GM12878 (cell line): ENCODE data around the gene IFRD1. TPM values are rescaled to one million over a fixed set of nuclear protein-coding genes. Genes with fewer than 3 reads are reported as not detected.

Experiments used
- ATAC-seq: fragments of 200-7000 bp; cut with Tn5 transposase; 3 replicates; pipeline ENCODE4 v1.9.1; 2020; ENCODE audit warnings: mild to moderate bottlenecking, moderate library complexity
- BruUV-seq: library from RNA; stranded (reverse); fragments of 400-500 nt; replicated peaks from 2 replicates; lab custom pipeline; 2021; lab: Mats Ljungman, UMichigan
- CTCF ChIA-PET: fragments of 300-600 bp; sonication (Branson Sonifier 250); formaldehyde crosslinking; extraction: SDS; loops from one replicate; lab custom pipeline; 2021; ENCODE audit warnings: inconsistent platforms; lab: Yijun Ruan, JAX
- POLR2A ChIA-PET: fragments of 350-600 bp; formaldehyde crosslinking; extraction: SDS; loops from one replicate; lab custom pipeline; 2021; ENCODE audit warnings: inconsistent platforms; lab: Charles Lee
- RAD21 ChIA-PET: fragments of 300-600 bp; sonication (Branson Sonifier 250); formaldehyde crosslinking; loops from one replicate; lab custom pipeline; 2023; ENCODE audit warnings: antibody characterized with exemption; ENCODE audit not compliant: unreplicated experiment; lab: Charles Lee
- SMC1A ChIA-PET: fragments of 300-600 bp; sonication (Branson Sonifier 250); formaldehyde crosslinking; loops from one replicate; lab custom pipeline; 2023; ENCODE audit not compliant: unreplicated experiment, uncharacterized antibody; lab: Charles Lee
- DNase-seq: peaks from one replicate; pipeline ENCODE4 v3.0.0-alpha.2; 2011; ENCODE audit warnings: low read depth, low spot score
- FAIRE-seq: peaks from 3 replicates; lab custom pipeline; 2011; peaks lifted over from hg19 to GRCh38; lab: Jason Lieb, UNC
- H2AFZ ChIP-seq: 2 replicates; pipeline ENCODE4 v1.6.0; 2011; ENCODE audit warnings: low read depth, low read length, control low read depth; ENCODE audit not compliant: control insufficient read depth
- H3K27ac ChIP-seq: 2 replicates; pipeline ENCODE4 v1.5.1; 2011; ENCODE audit warnings: control low read depth; ENCODE audit not compliant: control insufficient read depth, insufficient read depth
- H3K27me3 ChIP-seq, 2 experiments: replicated peaks in 1 of 2; 2 replicates each; pipeline versions ENCODE4 v1.6.0 to v1.6.1; 2011; ENCODE audit warnings: low read length in 1 of 2; ENCODE audit not compliant: control insufficient read depth in 2 of 2, insufficient read depth in 2 of 2
- H3K36me3 ChIP-seq, 2 experiments: 2 replicates each; pipeline ENCODE4 v1.5.1; 2011; ENCODE audit warnings: low read length in 1 of 2; ENCODE audit not compliant: control insufficient read depth in 2 of 2, insufficient read depth in 2 of 2
- H3K4me1 ChIP-seq: 2 replicates; pipeline ENCODE4 v1.6.1; 2011; ENCODE audit warnings: mild to moderate bottlenecking, low read length, moderate library complexity, mixed read lengths; ENCODE audit not compliant: control insufficient read depth, insufficient read depth
- H3K4me2 ChIP-seq: 2 replicates; pipeline ENCODE4 v1.6.0; 2011; ENCODE audit warnings: control low read depth; ENCODE audit not compliant: control insufficient read depth, insufficient read depth
- H3K4me3 ChIP-seq: fragments of 200-600 bp; sonication (generic); 2 replicates; pipeline ENCODE4 v1.5.1; 2016
- H3K79me2 ChIP-seq: 2 replicates; pipeline ENCODE4 v1.6.0; 2011; ENCODE audit warnings: low read length; ENCODE audit not compliant: control insufficient read depth, insufficient read depth
- H3K9ac ChIP-seq: 2 replicates; pipeline ENCODE4 v1.8.0; 2011; ENCODE audit warnings: low read length, control low read depth, mixed read lengths; ENCODE audit not compliant: control insufficient read depth, insufficient read depth
- H3K9me3 ChIP-seq: replicated peaks from 3 replicates; pipeline ENCODE4 v1.5.1; 2011; ENCODE audit warnings: mild to moderate bottlenecking, low read length; ENCODE audit not compliant: control insufficient read depth, insufficient read depth
- H4K20me1 ChIP-seq: 2 replicates; pipeline ENCODE4 v1.6.0; 2011; ENCODE audit not compliant: control insufficient read depth, insufficient read depth
- EED ChIP-seq: sonication (generic); IDR thresholded peaks from 2 replicates; pipeline ENCODE4 v1.6.1; 2016; ENCODE audit warnings: antibody characterized with exemption, low read depth
- JUNB ChIP-seq: IDR thresholded peaks from 2 replicates; pipeline ENCODE4 v1.6.1; 2016; ENCODE audit warnings: antibody characterized with exemption, mild to moderate bottlenecking
- RCOR1 ChIP-seq: conservative IDR thresholded peaks from 2 replicates; pipeline ENCODE4 v1.6.1; 2012; ENCODE audit warnings: low read depth, low read length, improper control_type of control experiment
- ZNF384 ChIP-seq: IDR thresholded peaks from 2 replicates; pipeline ENCODE4 v1.6.1; 2012; ENCODE audit warnings: low read depth, mild to moderate bottlenecking, low read length, improper control_type of control experiment, borderline replicate concordance
- ZNF687 ChIP-seq: fragments of 450-650 bp; IDR thresholded peaks from 2 replicates; pipeline ENCODE4 v1.6.1; 2017; ENCODE audit warnings: mild to moderate bottlenecking, moderate library complexity
- WGBS: methylation state at CpG from one replicate; pipeline ENCODE4 v1.1.6; 2016; ENCODE audit warnings: low lambda C conversion rate; ENCODE audit not compliant: insufficient replicate concordance, insufficient coverage; ENCODE audit errors: missing lambda C conversion rate; 5-methylcytosine and 5-hydroxymethylcytosine counted together
- in situ Hi-C: fragments of 300-500 bp; cut with MboI; formaldehyde crosslinking; loops from 9 replicates; pipeline ENCODE4 v1.14.3; 2018; ENCODE audit warnings: mixed read lengths
- intact Hi-C: fragments of 100-400 bp; cut with micrococcal nuclease; formaldehyde crosslinking; loops from one replicate; pipeline ENCODE4 v1.14.2; 2022; ENCODE audit not compliant: unreplicated experiment
- polyA plus RNA-seq, 11 experiments: library from polyadenylated mRNA; depleted of rRNA in 4 of 11; unstranded in 6 of 11; stranded (reverse) in 5 of 11; fragments of >200 nt; fragmentation: Nextera tagmentation in 4 of 11; fragmentation: Illumina TruSeq in 1 of 11; extraction: Ambion mirVana in 4 of 11; extraction: Trizol in 1 of 11; gene quantifications; 1 replicate in 1 of 11; 2 replicates in 10 of 11; pipeline versions ENCODE4 v1.2.1 to v1.2.3, GENCODE V29; 2011 to 2016; ENCODE audit warnings: inconsistent platforms in 2 of 11, missing spikeins in 2 of 11, low read depth in 1 of 11
- total RNA-seq, 4 experiments: library from RNA; depleted of rRNA in 3 of 4; stranded (reverse); fragments of >200 nt in 3 of 4; fragmentation: Illumina TruSeq in 1 of 4; extraction: Trizol in 1 of 4; gene quantifications; 2 replicates each; pipeline versions ENCODE4 v1.2.1 to v1.2.3, GENCODE V29; 2013 to 2021

The IFRD1 gene
- total and polyA plus RNA-seq, 10 of the 15 experiments (the other 5 are each of a cell fraction or from before 2014, with no cell fraction given) = 9.6 to 31.1 (median 19.9) TPM

- BruUV-seq = no TSS peak
- in situ Hi-C loops = no loop called here
- POLR2A ChIA-PET = no interaction called here
- TF ChIP-seq ZNF687 (no peak), JUNB (no peak), EED (no peak), RCOR1 (no peak), ZNF384 (no peak)
- H3K9ac ChIP-seq = no peak overlapping the region
- no peak overlapping the region for H2AFZ ChIP-seq
- no peaks in the 10 kb centered on the region for H3K79me2 ChIP-seq
- intact Hi-C loops = no loop called here
- H4K20me1 ChIP-seq = no peaks in the 10 kb centered on the region
- H3K36me3 ChIP-seq = no peaks in the 10 kb centered on the region
- FAIRE-seq (no peak), DNase-seq (no peak), ATAC-seq (no peak)
- H3K4me3 ChIP-seq = no peak overlapping the region
- CTCF ChIA-PET = no interaction called here
- 74% methylated on average over 3 of the region's 3 CpGs for WGBS
- H3K4me1 ChIP-seq = no peaks in the 10 kb centered on the region
- H3K9me3 ChIP-seq = no peaks in the 10 kb centered on the region
- H3K4me2 ChIP-seq = no peak overlapping the region
- H3K27me3 ChIP-seq = no peaks in the 10 kb centered on the region; a peak in 1 of 4 replicates
- RAD21 ChIA-PET = no interaction called here
- SMC1A ChIA-PET = no interaction called here
- H3K27ac ChIP-seq = no peak overlapping the region
Observed at GRCh38 chr7:112517487-112517886, 67.2 kb downstream of the IFRD1 start.
